Spleen (tissue), 7 donors: ENCODE data around the gene DSCAML1.

Experiments used
- POLR2A ChIP-seq, 3 donors: fragments of 450-650 bp; IDR thresholded peaks; one replicate each; pipeline ENCODE4 v1.5.1; 2017; ENCODE audit warnings: antibody characterized with exemption in 3 of 3, mild to moderate bottlenecking in 1 of 3
- POLR2AphosphoS5 ChIP-seq, 3 donors: sonication (generic); formaldehyde crosslinking; IDR thresholded peaks; one replicate each; pipeline ENCODE4 v1.5.1; 2017; ENCODE audit warnings: antibody characterized with exemption in 3 of 3
- TF ChIP-seq, protein P1 (sequence below), 11 experiments: fragments of 200-600 bp in 7 of 11; fragments of 450-650 bp in 4 of 11; sonication (generic) in 4 of 11; IDR thresholded peaks in 8 of 11; conservative IDR thresholded peaks in 3 of 11; 1 replicate in 7 of 11; 2 replicates in 4 of 11; pipeline versions ENCODE4 v1.4.0 to v1.8.0; 2016 to 2021; ENCODE audit warnings: antibody characterized with exemption in 11 of 11, inconsistent platforms in 4 of 11, mild to moderate bottlenecking in 1 of 11
- donor health status: DM: no; HTN: no; CAD: no; lungs with moderate emphysema.
- donor health status: DM: no; HTN: no; CAD: no.
- donor health status: DM: no; HTN: no; CAD: no.

DNA sequence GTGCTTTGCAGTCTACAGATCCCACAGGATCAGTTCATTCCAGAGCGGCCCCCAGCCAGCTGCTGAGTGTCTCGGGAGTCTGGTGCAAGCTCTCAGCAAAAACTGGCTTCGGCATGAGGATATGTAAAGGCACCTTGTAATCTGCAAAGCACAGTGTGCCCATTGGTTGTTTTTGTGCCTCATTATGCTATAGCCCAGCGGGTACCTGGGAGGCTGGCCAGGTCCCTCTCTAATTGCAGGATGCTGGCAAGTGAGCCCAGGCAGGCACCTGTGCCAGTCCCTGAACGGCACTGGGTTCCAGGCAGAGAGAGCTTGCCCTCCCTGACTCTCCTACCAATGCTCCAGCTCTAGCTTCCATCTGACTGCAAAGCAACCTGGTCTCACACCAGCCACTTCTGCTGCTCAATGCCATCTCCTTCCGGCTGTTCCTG, 128.7 kb downstream of the DSCAML1 start:
- TF ChIP-seq, protein P1, sequence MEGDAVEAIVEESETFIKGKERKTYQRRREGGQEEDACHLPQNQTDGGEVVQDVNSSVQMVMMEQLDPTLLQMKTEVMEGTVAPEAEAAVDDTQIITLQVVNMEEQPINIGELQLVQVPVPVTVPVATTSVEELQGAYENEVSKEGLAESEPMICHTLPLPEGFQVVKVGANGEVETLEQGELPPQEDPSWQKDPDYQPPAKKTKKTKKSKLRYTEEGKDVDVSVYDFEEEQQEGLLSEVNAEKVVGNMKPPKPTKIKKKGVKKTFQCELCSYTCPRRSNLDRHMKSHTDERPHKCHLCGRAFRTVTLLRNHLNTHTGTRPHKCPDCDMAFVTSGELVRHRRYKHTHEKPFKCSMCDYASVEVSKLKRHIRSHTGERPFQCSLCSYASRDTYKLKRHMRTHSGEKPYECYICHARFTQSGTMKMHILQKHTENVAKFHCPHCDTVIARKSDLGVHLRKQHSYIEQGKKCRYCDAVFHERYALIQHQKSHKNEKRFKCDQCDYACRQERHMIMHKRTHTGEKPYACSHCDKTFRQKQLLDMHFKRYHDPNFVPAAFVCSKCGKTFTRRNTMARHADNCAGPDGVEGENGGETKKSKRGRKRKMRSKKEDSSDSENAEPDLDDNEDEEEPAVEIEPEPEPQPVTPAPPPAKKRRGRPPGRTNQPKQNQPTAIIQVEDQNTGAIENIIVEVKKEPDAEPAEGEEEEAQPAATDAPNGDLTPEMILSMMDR (IDR thresholded peaks at IDR 0.05 in 8 of 11, conservative IDR thresholded peaks at IDR 0.05 in 3 of 11): no peak
- no peak for TF ChIP-seq POLR2AphosphoS5 (IDR thresholded peaks at IDR 0.05)
- no peak for TF ChIP-seq POLR2A (IDR thresholded peaks at IDR 0.05)
